H9 (cell line): Measurements from ENCODE around the gene MKNK2. TPM values are rescaled to one million over a fixed set of nuclear protein-coding genes. Genes with fewer than 3 reads are reported as not detected.

Source experiments
- DNase-seq: peaks from one replicate; pipeline ENCODE4 v3.0.0-alpha.2; 2017
- H2AFZ ChIP-seq: one replicate; pipeline ENCODE4 v1.6.1; 2013; ENCODE audit warnings: mild to moderate bottlenecking, low read length, control low read depth, moderate library complexity
- H2AK5ac ChIP-seq: 2 replicates; pipeline ENCODE4 v1.6.1; 2013; ENCODE audit warnings: low read length, control low read depth, mixed read lengths; ENCODE audit not compliant: insufficient read length
- H2BK120ac ChIP-seq: one replicate; pipeline ENCODE4 v1.6.1; 2013; ENCODE audit warnings: low read depth, mild to moderate bottlenecking, low read length, control low read depth, inconsistent platforms; ENCODE audit not compliant: poor library complexity, severe bottlenecking
- H2BK12ac ChIP-seq: 2 replicates; pipeline ENCODE4 v1.6.1; 2013; ENCODE audit warnings: low read length, control low read depth, mixed read lengths, low read depth; ENCODE audit not compliant: insufficient read length
- H2BK15ac ChIP-seq: 2 replicates; pipeline ENCODE4 v1.6.1; 2013; ENCODE audit warnings: low read depth, low read length, control low read depth
- H2BK20ac ChIP-seq: one replicate; pipeline ENCODE4 v1.6.1; 2013; ENCODE audit warnings: low read depth, mild to moderate bottlenecking, low read length, control low read depth, inconsistent platforms; ENCODE audit not compliant: poor library complexity, severe bottlenecking
- H2BK5ac ChIP-seq: 2 replicates; pipeline ENCODE4 v1.6.1; 2013; ENCODE audit warnings: low read length, control low read depth, mixed read lengths; ENCODE audit not compliant: insufficient read length
- H3K14ac ChIP-seq: 2 replicates; pipeline ENCODE4 v1.6.1; 2013; ENCODE audit warnings: low read length, control low read depth; ENCODE audit not compliant: insufficient read depth
- H3K18ac ChIP-seq: 2 replicates; pipeline ENCODE4 v1.6.1; 2013; ENCODE audit warnings: low read depth, mild to moderate bottlenecking, mixed read lengths, low read length, control low read depth; ENCODE audit not compliant: insufficient read length
- H3K23ac ChIP-seq: 2 replicates; pipeline ENCODE4 v1.6.1; 2013; ENCODE audit warnings: low read length, control low read depth, mixed read lengths, low read depth; ENCODE audit not compliant: insufficient read length
- H3K23me2 ChIP-seq: 2 replicates; pipeline ENCODE4 v1.6.1; 2013; ENCODE audit warnings: low read depth, mild to moderate bottlenecking, mixed read lengths, low read length, control low read depth; ENCODE audit not compliant: insufficient read length, poor library complexity, severe bottlenecking
- H3K27ac ChIP-seq: 2 replicates; pipeline ENCODE4 v1.5.1; 2013; ENCODE audit warnings: low read length, control low read depth, mixed read lengths, low read depth; ENCODE audit not compliant: insufficient read length
- H3K27me3 ChIP-seq: 2 replicates; pipeline ENCODE4 v1.6.1; 2013; ENCODE audit warnings: low read length, control low read depth, inconsistent platforms; ENCODE audit not compliant: insufficient read depth
- H3K4ac ChIP-seq: 2 replicates; pipeline ENCODE4 v1.6.1; 2013; ENCODE audit warnings: low read depth, mild to moderate bottlenecking, control low read depth, inconsistent platforms, low read length, moderate library complexity
- H3K4me1 ChIP-seq: 2 replicates; pipeline ENCODE4 v1.6.1; 2013; ENCODE audit warnings: low read length, control low read depth, inconsistent platforms; ENCODE audit not compliant: insufficient read depth
- H3K4me2 ChIP-seq: 2 replicates; pipeline ENCODE4 v1.6.1; 2013; ENCODE audit warnings: low read length, control low read depth, mixed read lengths; ENCODE audit not compliant: insufficient read length, insufficient read depth
- H3K56ac ChIP-seq: 2 replicates; pipeline ENCODE4 v1.6.1; 2013; ENCODE audit warnings: low read depth, mild to moderate bottlenecking, mixed read lengths, low read length, control low read depth; ENCODE audit not compliant: insufficient read length
- H3K79me1 ChIP-seq: 2 replicates; pipeline ENCODE4 v1.6.1; 2013; ENCODE audit warnings: low read depth, mild to moderate bottlenecking, moderate library complexity, low read length, control low read depth, inconsistent platforms; ENCODE audit not compliant: insufficient read depth, poor library complexity, severe bottlenecking
- H3K79me2 ChIP-seq: 2 replicates; pipeline ENCODE4 v1.6.1; 2013; ENCODE audit warnings: low read length, control low read depth, inconsistent platforms; ENCODE audit not compliant: insufficient read depth
- H3K9ac ChIP-seq: 2 replicates; pipeline ENCODE4 v1.6.1; 2013; ENCODE audit warnings: low read length, control low read depth, mixed read lengths; ENCODE audit not compliant: insufficient read length; ENCODE audit errors: extremely low read depth
- H3K9me3 ChIP-seq: one replicate; pipeline ENCODE4 v1.6.1; 2013; ENCODE audit warnings: low read depth, low read length, inconsistent platforms; ENCODE audit not compliant: control insufficient read depth
- H3T11ph ChIP-seq: one replicate; pipeline ENCODE4 v1.6.1; 2013; ENCODE audit warnings: mild to moderate bottlenecking, low read length, control low read depth, inconsistent platforms
- H4K20me1 ChIP-seq: one replicate; pipeline ENCODE4 v1.6.1; 2013; ENCODE audit not compliant: control insufficient read depth, insufficient read length, insufficient read depth
- H4K5ac ChIP-seq: 2 replicates; pipeline ENCODE4 v1.6.1; 2013; ENCODE audit warnings: low read depth, mild to moderate bottlenecking, mixed read lengths, low read length, control low read depth; ENCODE audit not compliant: insufficient read length
- H4K8ac ChIP-seq: replicated peaks from 2 replicates; pipeline ENCODE4 v1.6.1; 2013; ENCODE audit warnings: low read length, control low read depth, mixed read lengths, low read depth; ENCODE audit not compliant: insufficient read length
- H4K91ac ChIP-seq: 2 replicates; pipeline ENCODE4 v1.6.1; 2013; ENCODE audit warnings: low read depth, mild to moderate bottlenecking, moderate library complexity, mixed read lengths, low read length, control low read depth; ENCODE audit not compliant: insufficient read length
- H3K27ac Mint-ChIP-seq, 3 experiments: 2 replicates in 2 of 3; 3 replicates in 1 of 3; pipeline ENCODE4 v1.8.0; 2020 to 2021; ENCODE audit warnings: mixed read lengths in 3 of 3, mild to moderate bottlenecking in 1 of 3, moderate library complexity in 1 of 3
- H3K27me3 Mint-ChIP-seq: 2 replicates; pipeline ENCODE4 v1.8.0; 2021; ENCODE audit warnings: low read depth, mild to moderate bottlenecking, moderate library complexity, mixed read lengths
- H3K36me3 Mint-ChIP-seq, 3 experiments: 2 replicates in 2 of 3; 3 replicates in 1 of 3; pipeline ENCODE4 v1.8.0; 2020 to 2021; ENCODE audit warnings: low read depth in 3 of 3, mixed read lengths in 3 of 3; ENCODE audit not compliant: insufficient read depth in 1 of 3
- H3K4me1 Mint-ChIP-seq, 2 experiments: 2 replicates each; pipeline ENCODE4 v1.8.0; 2020; ENCODE audit warnings: mixed read lengths in 2 of 2
- H3K4me3 Mint-ChIP-seq, 2 experiments: 2 replicates in 1 of 2; 3 replicates in 1 of 2; pipeline ENCODE4 v1.8.0; 2020 to 2021; ENCODE audit warnings: mild to moderate bottlenecking in 2 of 2, mixed read lengths in 2 of 2, moderate library complexity in 1 of 2
- H3K9me3 Mint-ChIP-seq, 2 experiments: 2 replicates in 1 of 2; 3 replicates in 1 of 2; pipeline ENCODE4 v1.8.0; 2020; ENCODE audit warnings: mild to moderate bottlenecking in 2 of 2, mixed read lengths in 2 of 2, moderate library complexity in 1 of 2
- WGBS: extraction: QIAGEN DNeasy Blood & Tissue Kit; methylation state at CpG from one replicate; pipeline ENCODE4 v1.1.7; 2013; ENCODE audit warnings: missing lambda C conversion rate, low lambda C conversion rate, mixed read lengths; ENCODE audit not compliant: insufficient read length; ENCODE audit errors: extremely low coverage; 5-methylcytosine and 5-hydroxymethylcytosine counted together
- total RNA-seq: library from RNA; stranded (reverse); gene quantifications from 2 replicates; pipeline ENCODE4 v1.2.1, GENCODE V29; 2021
- TF ChIP-seq, protein P1 (sequence below): fragments of 200-600 bp; sonication (generic); conservative IDR thresholded peaks from 3 replicates; pipeline ENCODE4 v1.8.0; 2021; ENCODE audit warnings: antibody characterized with exemption, mild to moderate bottlenecking

The MKNK2 gene
- total RNA-seq, 1 experiment from 2014 or later: 153 TPM

DNA sequence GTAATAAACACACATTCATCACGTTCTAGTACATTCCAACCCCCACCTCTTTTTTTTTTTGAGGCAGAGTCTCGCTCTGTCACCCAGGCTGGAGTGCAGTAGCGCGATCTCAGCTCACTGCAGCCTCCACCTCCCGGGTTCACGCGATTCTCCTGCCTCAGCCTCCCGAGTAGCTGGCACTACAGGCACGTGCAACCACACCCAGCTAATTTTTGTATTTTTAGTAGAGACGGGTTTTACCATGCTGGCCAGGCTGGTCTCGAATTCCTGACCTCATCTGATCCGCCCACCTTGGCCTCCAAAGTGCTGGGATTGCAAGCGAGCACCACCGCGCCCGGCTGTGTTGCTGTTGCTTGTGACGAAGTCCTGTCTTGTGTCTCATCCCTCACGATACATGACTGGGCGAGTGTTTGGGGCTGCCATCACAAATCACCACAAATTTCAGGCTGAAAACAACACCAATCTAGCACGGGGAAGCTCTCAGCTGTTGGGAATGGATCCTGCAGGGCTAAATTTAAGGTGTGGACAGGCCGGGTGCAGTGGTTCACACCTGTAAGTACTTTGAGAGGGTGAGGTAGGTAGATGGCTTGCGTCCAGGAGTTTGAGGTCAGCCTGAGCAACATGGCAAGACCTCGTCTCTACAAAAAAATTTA is 29.4 kb upstream of the MKNK2 start:
- Histone ChIP-seq H3K4me2 (no peak overlapping the region), H2BK15ac (no peak overlapping the region), H3K27ac (no peak overlapping the region), H3K27me3 (no peaks in the 10 kb centered on the region), H2BK20ac (no peak overlapping the region), H3K23ac (no peak overlapping the region), H2BK120ac (no peak overlapping the region), H4K8ac (no peak overlapping the region), H4K5ac (no peak overlapping the region), H2AK5ac (no peak overlapping the region), H4K91ac (no peak overlapping the region), H3K79me2 (no peaks in the 10 kb centered on the region), H3K4me1 (no peaks in the 10 kb centered on the region), H4K20me1 (no peaks in the 10 kb centered on the region), H2BK5ac (no peak overlapping the region), H3K79me1 (no peaks in the 10 kb centered on the region), H3K23me2 (no peaks in the 10 kb centered on the region), H3K18ac (no peak overlapping the region), H2AFZ (no peak overlapping the region), H3K4ac (no peak overlapping the region), H3T11ph (no peak overlapping the region), H3K56ac (no peak overlapping the region), H3K14ac (no peak overlapping the region), H3K9me3 (no peaks in the 10 kb centered on the region), H2BK12ac (no peak overlapping the region), H3K9ac (no peak overlapping the region)
- H3K4me1 Mint-ChIP-seq: peaks cover 0 to 4% of the 10 kb centered on the region in 2 experiments; a peak in 2 of 4 replicates
- no peak overlapping the region for H3K4me3 Mint-ChIP-seq
- TF ChIP-seq, protein P1, sequence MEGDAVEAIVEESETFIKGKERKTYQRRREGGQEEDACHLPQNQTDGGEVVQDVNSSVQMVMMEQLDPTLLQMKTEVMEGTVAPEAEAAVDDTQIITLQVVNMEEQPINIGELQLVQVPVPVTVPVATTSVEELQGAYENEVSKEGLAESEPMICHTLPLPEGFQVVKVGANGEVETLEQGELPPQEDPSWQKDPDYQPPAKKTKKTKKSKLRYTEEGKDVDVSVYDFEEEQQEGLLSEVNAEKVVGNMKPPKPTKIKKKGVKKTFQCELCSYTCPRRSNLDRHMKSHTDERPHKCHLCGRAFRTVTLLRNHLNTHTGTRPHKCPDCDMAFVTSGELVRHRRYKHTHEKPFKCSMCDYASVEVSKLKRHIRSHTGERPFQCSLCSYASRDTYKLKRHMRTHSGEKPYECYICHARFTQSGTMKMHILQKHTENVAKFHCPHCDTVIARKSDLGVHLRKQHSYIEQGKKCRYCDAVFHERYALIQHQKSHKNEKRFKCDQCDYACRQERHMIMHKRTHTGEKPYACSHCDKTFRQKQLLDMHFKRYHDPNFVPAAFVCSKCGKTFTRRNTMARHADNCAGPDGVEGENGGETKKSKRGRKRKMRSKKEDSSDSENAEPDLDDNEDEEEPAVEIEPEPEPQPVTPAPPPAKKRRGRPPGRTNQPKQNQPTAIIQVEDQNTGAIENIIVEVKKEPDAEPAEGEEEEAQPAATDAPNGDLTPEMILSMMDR: no peak
- no peaks in the 10 kb centered on the region for H3K9me3 Mint-ChIP-seq
- DNase-seq: no peak
- no peaks in the 10 kb centered on the region for H3K27me3 Mint-ChIP-seq
- peaks cover 0 to 14% (median 5%) of the 10 kb centered on the region in 3 experiments; a peak in 3 of 7 replicates for H3K36me3 Mint-ChIP-seq
- no CpG with 5 or more reads among the region's 23 CpGs for WGBS
- peak overlapping the region; percentile 30 to 48 (median 36); a peak in 3 of 7 replicates for H3K27ac Mint-ChIP-seq
